BE2C (cell line): Measurements from ENCODE around the gene RCCD1.
A peak's percentile ranks its signal among the peaks of the same experiment; 100 is the strongest.

Experiments
- DNase-seq: peaks from one replicate; pipeline ENCODE4 v3.0.0-alpha.2; 2020
- H3K27me3 ChIP-seq: fragments of 250-450 bp; sonication (Bioruptor Pico); 2 replicates; pipeline ENCODE4 v1.5.1; 2020; ENCODE audit warnings: mild to moderate bottlenecking
- H3K36me3 ChIP-seq: fragments of 250-450 bp; sonication (Bioruptor Pico); 2 replicates; pipeline ENCODE4 v1.5.1; 2020; ENCODE audit warnings: mild to moderate bottlenecking
- H3K4me1 ChIP-seq: fragments of 250-450 bp; sonication (Bioruptor Pico); 2 replicates; pipeline ENCODE4 v1.5.1; 2020
- H3K4me3 ChIP-seq: 2 replicates; pipeline ENCODE4 v1.5.1; 2011; ENCODE audit warnings: low read depth, low read length
- H3K9me3 ChIP-seq: fragments of 250-450 bp; sonication (Bioruptor Pico); 2 replicates; pipeline ENCODE4 v1.5.1; 2020
- TF ChIP-seq, protein P1 (sequence below): IDR thresholded peaks from 2 replicates; pipeline ENCODE4 v1.5.1; 2012; ENCODE audit warnings: mild to moderate bottlenecking, low read depth, low read length

RCCD1 gene

DNA sequence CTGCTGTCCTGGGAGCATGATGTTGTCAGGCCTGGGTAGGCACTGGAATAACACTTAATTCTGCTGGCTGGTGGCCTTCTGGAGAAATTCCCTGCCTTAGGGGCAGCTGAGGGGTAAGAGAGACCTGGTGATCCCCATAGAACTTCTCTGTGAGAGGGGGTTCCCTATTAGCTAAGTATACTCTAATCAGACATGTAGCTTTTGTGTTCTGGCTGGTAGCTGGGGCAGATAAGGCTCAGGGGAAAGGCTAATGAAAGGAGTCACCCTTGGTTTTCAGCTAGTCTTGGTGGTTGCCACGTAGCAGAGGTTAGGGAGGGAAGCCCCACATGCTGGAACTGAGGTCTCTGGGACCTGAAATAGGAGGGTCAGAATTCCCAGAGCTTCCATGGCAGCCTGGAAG lies 21.4 kb upstream of the RCCD1 start:
- DNase-seq: no peak
- Histone ChIP-seq H3K4me1 (0 out of 2 replicates have a peak, but pooled peaks cover 3% of the 10 kb centered on the region), H3K4me3 (no peak overlapping the region), H3K36me3 (0 out of 2 replicates have a peak, but pooled peaks cover under 1% of the 10 kb centered on the region), H3K9me3 (no peaks in the 10 kb centered on the region), H3K27me3 (no peaks in the 10 kb centered on the region)
- TF ChIP-seq, protein P1, sequence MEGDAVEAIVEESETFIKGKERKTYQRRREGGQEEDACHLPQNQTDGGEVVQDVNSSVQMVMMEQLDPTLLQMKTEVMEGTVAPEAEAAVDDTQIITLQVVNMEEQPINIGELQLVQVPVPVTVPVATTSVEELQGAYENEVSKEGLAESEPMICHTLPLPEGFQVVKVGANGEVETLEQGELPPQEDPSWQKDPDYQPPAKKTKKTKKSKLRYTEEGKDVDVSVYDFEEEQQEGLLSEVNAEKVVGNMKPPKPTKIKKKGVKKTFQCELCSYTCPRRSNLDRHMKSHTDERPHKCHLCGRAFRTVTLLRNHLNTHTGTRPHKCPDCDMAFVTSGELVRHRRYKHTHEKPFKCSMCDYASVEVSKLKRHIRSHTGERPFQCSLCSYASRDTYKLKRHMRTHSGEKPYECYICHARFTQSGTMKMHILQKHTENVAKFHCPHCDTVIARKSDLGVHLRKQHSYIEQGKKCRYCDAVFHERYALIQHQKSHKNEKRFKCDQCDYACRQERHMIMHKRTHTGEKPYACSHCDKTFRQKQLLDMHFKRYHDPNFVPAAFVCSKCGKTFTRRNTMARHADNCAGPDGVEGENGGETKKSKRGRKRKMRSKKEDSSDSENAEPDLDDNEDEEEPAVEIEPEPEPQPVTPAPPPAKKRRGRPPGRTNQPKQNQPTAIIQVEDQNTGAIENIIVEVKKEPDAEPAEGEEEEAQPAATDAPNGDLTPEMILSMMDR: no peak

DNA sequence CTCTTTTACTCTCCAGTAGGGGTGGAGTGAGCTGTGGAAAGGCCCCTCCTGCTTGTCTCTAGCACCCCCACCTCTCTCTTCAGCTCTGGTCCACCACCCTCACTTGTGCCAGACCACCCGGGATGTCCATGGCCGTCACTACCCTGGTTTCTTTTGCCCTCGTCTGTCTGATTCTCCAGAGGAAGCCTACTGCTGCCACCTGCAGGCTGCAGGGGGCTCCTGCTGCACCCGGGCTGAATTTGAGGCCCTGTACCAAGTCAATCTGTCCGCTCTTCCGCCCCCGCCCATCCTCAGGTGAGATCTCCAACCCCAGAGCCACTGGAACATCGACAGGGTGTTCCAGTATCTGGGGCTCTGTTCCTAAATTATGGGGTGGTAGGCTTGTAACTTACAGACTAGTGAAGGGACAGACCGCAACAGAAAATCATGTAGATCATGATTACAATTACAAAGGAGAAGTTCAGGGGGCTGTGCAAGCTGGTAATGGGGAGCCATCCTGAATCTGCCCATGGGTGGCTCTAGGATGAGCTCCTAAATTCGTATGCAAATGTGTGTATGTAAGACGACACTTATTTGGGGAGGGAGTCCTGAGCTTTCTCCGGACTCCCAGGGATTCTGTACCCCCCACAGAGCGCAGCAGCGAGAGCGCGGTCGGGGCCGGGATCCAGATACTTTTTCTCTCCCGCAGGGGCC lies 20.3 kb upstream of the RCCD1 start:
- TF ChIP-seq, protein P1: peak; percentile 94
- Histone ChIP-seq H3K27me3 (no peaks in the 10 kb centered on the region), H3K9me3 (no peaks in the 10 kb centered on the region), H3K36me3 (peaks cover 9% of the 10 kb centered on the region), H3K4me1 (0 out of 2 replicates have a peak, but pooled peaks cover 3% of the 10 kb centered on the region), H3K4me3 (peak overlapping the region; percentile 62)
- DNase-seq: peak; percentile 91

DNA sequence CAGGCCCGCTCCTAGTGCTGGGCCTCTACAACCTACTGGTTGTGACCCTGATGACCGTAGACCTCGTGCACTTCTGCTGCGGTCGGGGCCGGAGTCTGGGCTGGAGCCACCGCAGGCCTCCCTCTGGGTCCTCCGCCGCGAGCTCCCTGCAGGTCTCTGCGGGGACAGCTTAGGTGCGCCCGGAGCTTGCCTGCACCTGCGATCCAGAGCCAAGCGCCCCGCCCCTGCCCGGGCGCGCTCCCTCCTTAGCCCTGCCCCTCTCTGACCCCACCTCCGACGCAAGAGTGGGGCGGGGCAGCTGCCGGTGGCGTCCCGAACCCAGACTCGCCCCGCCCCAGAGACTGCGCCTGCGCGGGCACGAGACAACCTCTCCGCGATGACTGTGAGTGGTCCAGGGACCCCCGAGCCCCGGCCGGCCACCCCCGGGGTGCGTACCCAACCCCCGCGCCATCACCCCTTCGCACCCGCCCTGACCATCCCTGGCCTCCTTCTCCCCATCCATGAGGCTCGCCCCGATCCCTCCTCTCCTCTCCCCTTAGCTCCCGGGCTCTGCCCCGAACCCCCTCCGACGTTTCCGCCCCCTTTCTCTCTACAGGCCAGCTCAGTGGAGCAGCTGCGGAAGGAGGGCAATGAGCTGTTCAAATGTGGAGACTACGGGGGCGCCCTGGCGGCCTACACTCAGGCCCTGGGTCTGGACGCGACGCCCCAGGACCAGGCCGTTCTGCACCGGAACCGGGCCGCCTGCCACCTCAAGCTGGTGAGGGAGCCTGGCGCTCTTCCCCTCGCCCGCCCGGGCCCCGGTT lies 19.5 kb upstream of the RCCD1 start, which contains the start of gene UNC45A:
TSS of gene UNC45A (plus strand) at position 337 of the 803 bp plus-strand sequence. CDS start at position 377, 40 bp downstream.
- H3K4me1 ChIP-seq: 0 out of 2 replicates have a peak, but pooled peaks cover 3% of the 10 kb centered on the region
- H3K9me3 ChIP-seq: no peaks in the 10 kb centered on the region
- TF ChIP-seq, protein P1: no peak
- peaks cover 17% of the 10 kb centered on the region for H3K36me3 ChIP-seq
- no peaks in the 10 kb centered on the region for H3K27me3 ChIP-seq
- H3K4me3 ChIP-seq: peak within 1 kb of the TSS; percentile 62
- peak; percentile 96 for DNase-seq

DNA sequence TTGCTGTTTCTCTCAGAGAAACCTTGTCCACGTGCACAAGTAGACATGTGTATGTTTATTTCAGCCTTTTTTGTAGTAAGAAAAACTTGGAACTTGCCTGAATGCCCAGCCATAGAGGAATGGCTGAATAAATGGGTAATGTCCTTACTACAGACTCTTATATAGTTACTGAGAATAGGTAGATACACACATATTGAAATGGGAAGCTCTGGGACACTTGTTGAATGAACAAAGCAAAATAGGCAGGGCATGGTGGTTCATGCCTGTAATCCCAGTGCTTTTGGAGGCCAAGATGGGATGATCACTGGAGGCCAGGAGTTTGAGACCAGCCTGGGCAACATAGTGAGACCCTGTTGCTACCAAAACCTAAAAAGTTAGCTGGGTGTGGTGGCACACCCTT lies 17.9 kb upstream of the RCCD1 start:
- DNase-seq: no peak
- H3K4me1 ChIP-seq: 0 out of 2 replicates have a peak, but pooled peaks cover 3% of the 10 kb centered on the region

DNA sequence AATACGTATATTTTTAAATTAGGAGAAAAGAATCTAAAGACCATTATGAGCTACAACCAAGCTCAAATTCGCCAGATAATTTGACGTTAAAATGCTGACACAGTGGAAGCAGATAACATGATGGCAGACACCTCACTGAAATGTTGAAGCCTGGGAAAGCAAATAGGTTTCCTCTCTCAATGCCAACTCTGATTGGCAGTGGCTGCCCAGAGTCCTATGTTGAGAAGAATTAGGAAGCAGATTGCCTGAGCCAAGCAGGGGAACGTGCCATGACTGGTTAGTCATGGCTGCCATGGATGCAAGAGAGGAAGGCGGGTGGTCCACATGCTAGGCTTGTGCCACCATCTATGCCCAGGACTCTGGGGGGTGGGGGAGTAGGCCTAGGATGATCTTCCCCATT lies 16.4 kb upstream of the RCCD1 start:
- Histone ChIP-seq H3K27me3 (no peaks in the 10 kb centered on the region), H3K4me1 (0 out of 2 replicates have a peak, but pooled peaks cover 3% of the 10 kb centered on the region), H3K9me3 (no peaks in the 10 kb centered on the region), H3K4me3 (no peak overlapping the region), H3K36me3 (peaks cover 39% of the 10 kb centered on the region)
- TF ChIP-seq, protein P1: no peak
- no peak for DNase-seq

More for the DNA sequence above, 17.9 kb upstream of the RCCD1 start:
- TF ChIP-seq, protein P1: no peak
- Histone ChIP-seq H3K9me3 (no peaks in the 10 kb centered on the region), H3K36me3 (peaks cover 27% of the 10 kb centered on the region), H3K4me3 (no peak overlapping the region), H3K27me3 (no peaks in the 10 kb centered on the region)
